Colonic mucosa (tissue), 4 donors: ENCODE results near the gene ROBO1. TPM values are rescaled to one million over a fixed set of nuclear protein-coding genes. Genes with fewer than 3 reads are reported as not detected.

Experiments used
- DNase-seq: peaks from one replicate; pipeline ENCODE4 v3.0.0-alpha.2; 2020
- H3K27ac ChIP-seq: fragments of 200-600 bp; one replicate; pipeline ENCODE4 v1.8.0; 2021
- H3K27me3 ChIP-seq: fragments of 200-600 bp; one replicate; pipeline ENCODE4 v1.8.0; 2021
- H3K36me3 ChIP-seq: fragments of 200-600 bp; one replicate; pipeline ENCODE4 v1.8.0; 2021
- H3K4me1 ChIP-seq: fragments of 200-600 bp; one replicate; pipeline ENCODE4 v1.8.0; 2021; ENCODE audit warnings: mild to moderate bottlenecking
- H3K4me3 ChIP-seq: fragments of 200-600 bp; one replicate; pipeline ENCODE4 v1.8.0; 2021
- H3K9ac ChIP-seq, 2 donors: one replicate each; pipeline ENCODE4 v1.7.0; 2013; ENCODE audit warnings: control low read depth in 2 of 2, low read depth in 2 of 2, low read length in 2 of 2
- H3K9me3 ChIP-seq: fragments of 200-600 bp; one replicate; pipeline ENCODE4 v1.8.0; 2021
- CTCF ChIP-seq: fragments of 200-600 bp; IDR thresholded peaks from one replicate; pipeline ENCODE4 v1.8.0; 2022; ENCODE audit warnings: antibody characterized with exemption, mild to moderate bottlenecking
- intact Hi-C: fragments of 100-400 bp; cut with DNase I; formaldehyde crosslinking; loops from one replicate; pipeline ENCODE4 v1.14.1; 2022
- total RNA-seq, 2 donors: library from RNA; stranded (reverse); fragmentation: NEBNext Ultra II Directional in 1 of 2; extraction: Animal tissue kit (Norgen Biotek cat#: 25700) in 1 of 2; gene quantifications; one replicate each; pipeline ENCODE4 v1.2.1, GENCODE V29; 2021
- donor health status: healthy.
- donor health status: DM: no; HTN: no; CAD: no.
- donor health status: DM: no; HTN: no; CAD: no.

The ROBO1 gene
- total RNA-seq, 2 donors from 2014 or later, result 8.1 to 9.4 TPM

GRCh38 chr3:78812166-78812565 lies 955.6 kb downstream of the ROBO1 start:
- DNase-seq, result no peak
- intact Hi-C loops, result no loop called here
- Histone ChIP-seq H3K9me3 (no peaks in the 10 kb centered on the region), H3K4me1 (no peaks in the 10 kb centered on the region), H3K36me3 (no peaks in the 10 kb centered on the region), H3K27me3 (no peaks in the 10 kb centered on the region), H3K9ac (no peak overlapping the region), H3K27ac (no peak overlapping the region), H3K4me3 (no peak overlapping the region)
- no peak for TF ChIP-seq CTCF

- Histone ChIP-seq H3K27me3 (no peaks in the 10 kb centered on the region), H3K4me3 (no peak overlapping the region), H3K9me3 (no peaks in the 10 kb centered on the region), H3K9ac (no peak overlapping the region), H3K36me3 (no peaks in the 10 kb centered on the region), H3K27ac (no peak overlapping the region), H3K4me1 (no peaks in the 10 kb centered on the region)
- DNase-seq, result no peak
- no peak for TF ChIP-seq CTCF
- intact Hi-C loops, result no loop called here
Measured at GRCh38 chr3:78809966-78810365, 957.8 kb downstream of the ROBO1 start.

- no peak for TF ChIP-seq CTCF
- Histone ChIP-seq H3K27ac (no peak overlapping the region), H3K27me3 (no peaks in the 10 kb centered on the region), H3K4me1 (no peaks in the 10 kb centered on the region), H3K4me3 (no peak overlapping the region), H3K9ac (no peak overlapping the region), H3K9me3 (no peaks in the 10 kb centered on the region), H3K36me3 (no peaks in the 10 kb centered on the region)
- DNase-seq, result no peak
- intact Hi-C loops, result no loop called here
Measured at GRCh38 chr3:78804251-78805037, 963.4 kb downstream of the ROBO1 start.

- no peak overlapping the region for H3K9ac ChIP-seq
- DNase-seq, result no peak
- H3K27ac ChIP-seq, result no peak overlapping the region
- no peak for TF ChIP-seq CTCF
- H3K9me3 ChIP-seq, result no peaks in the 10 kb centered on the region
- H3K27me3 ChIP-seq, result no peaks in the 10 kb centered on the region
- no peak overlapping the region for H3K4me3 ChIP-seq
- H3K36me3 ChIP-seq, result no peaks in the 10 kb centered on the region
- H3K4me1 ChIP-seq, result no peaks in the 10 kb centered on the region
- intact Hi-C loops, result no loop called here
Measured at GRCh38 chr3:78802562-78802930, 965.3 kb downstream of the ROBO1 start.

- intact Hi-C loops, result no loop called here
- H3K4me1 ChIP-seq, result no peaks in the 10 kb centered on the region
Measured at GRCh38 chr3:78801926-78802561, 965.8 kb downstream of the ROBO1 start.

More at GRCh38 chr3:78801926-78802561, 965.8 kb downstream of the ROBO1 start:
- H3K9me3 ChIP-seq, result no peaks in the 10 kb centered on the region
- no peak overlapping the region for H3K9ac ChIP-seq
- no peaks in the 10 kb centered on the region for H3K36me3 ChIP-seq
- H3K27me3 ChIP-seq, result no peaks in the 10 kb centered on the region
- DNase-seq, result no peak
- H3K27ac ChIP-seq, result no peak overlapping the region
- TF ChIP-seq CTCF, result no peak
- no peak overlapping the region for H3K4me3 ChIP-seq
